ENCODE results near the gene HMOX1.

HMOX1 gene

GRCh38 chr22:35398591-35398973, 17.7 kb downstream of the HMOX1 start:
- Histone ChIP-seq H2AFZ (ENCODE audit: low read depth, low read length, severe bottlenecking) (no peak overlapping the region), H3K9me3 (ENCODE audit: insufficient read depth, low read length) (no peaks in the 10 kb centered on the region), H3K27ac (ENCODE audit: low read depth, low read length) (no peak overlapping the region), H3K79me2 (ENCODE audit: insufficient read depth, low read length) (peaks cover 23% of the 10 kb centered on the region), H3K9me2 (replicated peaks; ENCODE audit: insufficient read depth, low read length) (no peaks in the 10 kb centered on the region), H4K20me1 (ENCODE audit: low read depth, low read length) (no peaks in the 10 kb centered on the region), H3F3A (ENCODE audit: insufficient read depth) (0 out of 2 replicates have a peak, but pooled peaks cover 7% of the 10 kb centered on the region), H3K27me3 (ENCODE audit: low read length) (no peaks in the 10 kb centered on the region), H3K9ac (ENCODE audit: low read length) (no peak overlapping the region), H3K4me2 (ENCODE audit: low read depth, low read length, poor library complexity, severe bottlenecking) (peak overlapping the region; percentile 98), H3K36me3 (ENCODE audit: low read length) (peaks cover 3% of the 10 kb centered on the region; the same call in 1 of the 2 replicates), H3K4me3 (ENCODE audit: insufficient read depth, low read length, poor library complexity, severe bottlenecking) (no peak overlapping the region)
- TF ChIP-seq EZH2phosphoT487 (conservative IDR thresholded peaks at IDR 0.05; ENCODE audit: low read length) (no peak), CTCF (IDR thresholded peaks at IDR 0.05; ENCODE audit: insufficient read depth, low read length, poor library complexity, severe bottlenecking) (no peak)

DNA sequence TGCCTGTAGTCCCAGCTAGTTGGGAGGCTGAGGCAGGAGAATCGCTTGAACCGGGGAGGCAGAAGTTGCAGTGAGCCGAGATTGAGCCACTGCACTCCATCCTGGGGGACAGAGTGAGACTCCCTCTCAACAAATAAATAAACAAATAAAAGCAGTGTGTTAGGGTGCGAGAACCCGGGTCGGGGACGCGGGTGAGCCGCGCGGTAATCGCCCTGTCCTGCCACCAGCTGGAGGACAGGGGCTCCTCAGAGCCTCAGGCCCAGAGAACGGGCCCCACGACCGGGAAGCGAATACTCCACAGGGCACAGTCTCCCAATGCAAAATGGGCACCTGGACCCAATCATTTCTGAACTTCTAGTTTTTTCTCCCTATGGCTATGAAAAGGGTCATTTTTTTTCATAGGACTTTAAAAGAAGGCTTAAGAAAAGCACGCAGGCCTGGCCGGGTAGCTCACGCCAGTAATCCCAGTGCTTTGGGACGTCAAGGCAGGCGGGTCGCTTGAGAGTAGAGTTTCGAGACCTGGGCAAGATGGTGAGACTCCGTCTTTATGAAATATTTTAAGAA, 18.3 kb downstream of the HMOX1 start:
- H3K4me2 ChIP-seq (ENCODE audit: low read depth, low read length, poor library complexity, severe bottlenecking): peak overlapping the region; percentile 98
- H3K27ac ChIP-seq (ENCODE audit: low read depth, low read length): peak overlapping the region; percentile 69
- 0 out of 2 replicates have a peak, but pooled peaks cover 7% of the 10 kb centered on the region for H3F3A ChIP-seq (ENCODE audit: insufficient read depth)
- no peaks in the 10 kb centered on the region for H4K20me1 ChIP-seq (ENCODE audit: low read depth, low read length)
- no peak for TF ChIP-seq EZH2phosphoT487 (conservative IDR thresholded peaks at IDR 0.05; ENCODE audit: low read length)
- TF ChIP-seq CTCF (IDR thresholded peaks at IDR 0.05; ENCODE audit: insufficient read depth, low read length, poor library complexity, severe bottlenecking): no peak
- no peaks in the 10 kb centered on the region for H3K9me3 ChIP-seq (ENCODE audit: insufficient read depth, low read length)
- peak overlapping the region; percentile 55 for H2AFZ ChIP-seq (ENCODE audit: low read depth, low read length, severe bottlenecking)
- peak overlapping the region; percentile 72 for H3K4me3 ChIP-seq (ENCODE audit: insufficient read depth, low read length, poor library complexity, severe bottlenecking)
- H3K9me2 ChIP-seq (replicated peaks; ENCODE audit: insufficient read depth, low read length): no peaks in the 10 kb centered on the region
- H3K27me3 ChIP-seq (ENCODE audit: low read length): no peaks in the 10 kb centered on the region
- H3K36me3 ChIP-seq (ENCODE audit: low read length): peaks cover 8% of the 10 kb centered on the region; the same call in 1 of the 2 replicates
- H3K79me2 ChIP-seq (ENCODE audit: insufficient read depth, low read length): peaks cover 23% of the 10 kb centered on the region
- peak overlapping the region; percentile 89 for H3K9ac ChIP-seq (ENCODE audit: low read length)

- peak within 1 kb of the TSS; percentile 89 for H3K9ac ChIP-seq (ENCODE audit: low read length)
- peaks cover 23% of the 10 kb centered on the region for H3K79me2 ChIP-seq (ENCODE audit: insufficient read depth, low read length)
- H3F3A ChIP-seq (ENCODE audit: insufficient read depth): 0 out of 2 replicates have a peak, but pooled peaks cover 7% of the 10 kb centered on the region
- H4K20me1 ChIP-seq (ENCODE audit: low read depth, low read length): no peaks in the 10 kb centered on the region
- H3K4me2 ChIP-seq (ENCODE audit: low read depth, low read length, poor library complexity, severe bottlenecking): peak within 1 kb of the TSS; percentile 98
- TF ChIP-seq EZH2phosphoT487 (conservative IDR thresholded peaks at IDR 0.05; ENCODE audit: low read length) (no peak), CTCF (IDR thresholded peaks at IDR 0.05; ENCODE audit: insufficient read depth, low read length, poor library complexity, severe bottlenecking) (no peak)
- H3K4me3 ChIP-seq (ENCODE audit: insufficient read depth, low read length, poor library complexity, severe bottlenecking): peak within 1 kb of the TSS; percentile 78
- H3K27ac ChIP-seq (ENCODE audit: low read depth, low read length): peak within 1 kb of the TSS; percentile 69
- H3K27me3 ChIP-seq (ENCODE audit: low read length): no peaks in the 10 kb centered on the region
- peaks cover 10% of the 10 kb centered on the region; the same call in 1 of the 2 replicates for H3K36me3 ChIP-seq (ENCODE audit: low read length)
- H3K9me3 ChIP-seq (ENCODE audit: insufficient read depth, low read length): no peaks in the 10 kb centered on the region
- H2AFZ ChIP-seq (ENCODE audit: low read depth, low read length, severe bottlenecking): peak within 1 kb of the TSS; percentile 55
- H3K9me2 ChIP-seq (replicated peaks; ENCODE audit: insufficient read depth, low read length): no peaks in the 10 kb centered on the region
Measured at GRCh38 chr22:35399678-35400500, 19.0 kb downstream of the HMOX1 start, which contains the start of gene MCM5. MCM5 (plus strand) TSS chr22:35400140; CDS start chr22:35400439, 299 bp downstream.
